ENCODE results near the gene ADRM1.

The ADRM1 gene

DNA sequence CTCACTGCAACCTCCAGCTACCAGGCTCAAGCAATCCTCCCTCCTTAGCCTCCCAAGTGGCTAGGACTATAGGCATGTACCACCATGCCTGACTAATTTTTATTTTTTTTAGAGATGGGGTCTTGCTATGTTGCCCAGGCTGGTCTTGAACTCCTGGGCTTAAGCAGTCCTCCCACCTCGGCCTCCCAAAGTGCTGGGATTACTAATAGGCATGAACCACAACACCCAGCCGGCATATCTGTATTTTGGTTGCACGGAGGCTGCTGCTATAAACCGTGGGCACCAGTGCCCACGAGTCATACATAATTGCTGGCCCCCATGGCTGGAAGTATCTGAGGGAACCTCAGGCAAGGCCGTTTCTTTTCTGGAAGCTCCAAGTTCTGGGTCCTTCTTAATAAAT lies 18.3 kb upstream of the ADRM1 start:
- no peak for TF ChIP-seq CTCF (IDR thresholded peaks at IDR 0.05; ENCODE audit: low read length, missing control alignments)
- DNase-seq (ENCODE audit: low read depth), result no peak
- H3K4me3 ChIP-seq (replicated peaks; ENCODE audit: low read depth, low read length), result no peak overlapping the region

- TF ChIP-seq CTCF (IDR thresholded peaks at IDR 0.05; ENCODE audit: low read length, missing control alignments), result no peak
- no peak overlapping the region for H3K4me3 ChIP-seq (replicated peaks; ENCODE audit: low read depth, low read length)
- DNase-seq (ENCODE audit: low read depth), result no peak
These were observed 17.6 kb upstream of the ADRM1 start for GRCh38 chr20:62285151-62285550.

- no peak for DNase-seq (ENCODE audit: low read depth)
- no peak overlapping the region for H3K4me3 ChIP-seq (replicated peaks; ENCODE audit: low read depth, low read length)
- no peak for TF ChIP-seq CTCF (IDR thresholded peaks at IDR 0.05; ENCODE audit: low read length, missing control alignments)
These were observed 17.1 kb upstream of the ADRM1 start for GRCh38 chr20:62285722-62286121.

DNA sequence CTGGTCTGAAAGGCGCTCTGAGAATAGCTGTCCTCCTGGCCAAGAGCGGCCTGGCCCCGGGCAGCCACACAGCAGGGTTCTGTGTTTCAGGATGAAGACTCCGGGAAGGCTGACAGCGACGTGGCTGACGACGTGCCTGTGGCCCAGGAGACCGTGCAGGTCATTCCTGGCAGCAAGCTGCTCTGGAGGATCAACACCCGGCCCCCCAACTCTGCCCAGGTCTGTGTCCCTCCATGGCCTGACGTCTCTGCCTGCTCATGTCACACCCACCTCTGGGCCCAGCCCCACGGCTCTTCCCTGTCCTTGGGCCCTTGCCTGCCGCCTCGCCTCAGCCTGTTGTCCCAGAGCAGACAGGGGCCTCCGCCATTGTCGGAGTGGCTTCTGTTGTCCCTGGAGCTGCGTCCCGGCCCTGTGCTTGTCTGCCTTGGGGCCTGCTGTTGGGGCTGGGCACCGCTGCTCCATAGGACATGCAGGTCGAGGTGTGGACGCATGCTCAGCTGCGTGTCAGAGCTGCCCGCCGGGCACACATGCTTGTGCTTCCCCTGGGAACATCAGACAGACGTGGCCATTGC lies 16.2 kb upstream of the ADRM1 start:
- TF ChIP-seq CTCF (IDR thresholded peaks at IDR 0.05; ENCODE audit: low read length, missing control alignments), result no peak
- H3K4me3 ChIP-seq (replicated peaks; ENCODE audit: low read depth, low read length), result no peak overlapping the region
- no peak for DNase-seq (ENCODE audit: low read depth)

- TF ChIP-seq CTCF (IDR thresholded peaks at IDR 0.05; ENCODE audit: low read length, missing control alignments), result no peak
- no peak for DNase-seq (ENCODE audit: low read depth)
- H3K4me3 ChIP-seq (replicated peaks; ENCODE audit: low read depth, low read length), result no peak overlapping the region
These were observed 15.7 kb upstream of the ADRM1 start for GRCh38 chr20:62287129-62287528.

DNA sequence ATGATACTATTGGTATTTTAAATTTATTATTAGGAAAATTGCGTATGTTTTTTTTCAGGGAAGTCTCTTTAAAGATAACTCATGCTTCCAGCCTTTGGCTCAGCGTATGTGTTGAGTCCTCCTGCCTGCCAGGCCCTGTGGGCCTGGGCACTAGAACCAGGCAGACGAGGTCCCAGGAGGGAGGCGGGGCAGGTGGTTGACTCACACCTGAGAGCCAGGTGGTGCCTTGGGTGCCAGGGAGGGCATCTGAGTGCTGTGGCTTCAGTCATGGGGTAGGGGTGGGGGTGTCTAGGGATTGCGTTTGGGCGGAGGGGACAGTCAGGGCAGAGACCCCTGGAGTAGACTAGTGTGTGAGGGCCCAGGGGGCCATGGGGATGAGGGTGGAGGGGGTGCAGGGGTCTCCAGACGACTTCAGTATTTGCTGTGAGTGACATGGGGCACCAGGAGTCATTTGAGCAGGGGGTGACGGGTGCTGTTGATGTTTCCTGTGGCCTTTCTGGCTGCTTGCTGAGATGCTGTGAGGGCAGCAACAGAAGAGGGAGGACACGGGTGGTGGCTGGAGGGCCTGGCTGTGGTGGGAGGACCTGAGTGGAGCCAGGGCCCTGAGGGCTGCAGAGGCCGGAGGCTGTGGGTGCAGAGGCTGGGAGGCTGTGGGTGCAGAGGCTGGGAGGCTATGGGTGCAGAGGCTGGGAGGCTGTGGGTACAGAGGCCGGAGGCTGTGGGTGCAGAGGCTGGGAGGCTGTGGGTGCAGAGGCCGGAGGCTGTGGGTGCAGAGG lies 14.8 kb upstream of the ADRM1 start:
- no peak for DNase-seq (ENCODE audit: low read depth)
- no peak for TF ChIP-seq CTCF (IDR thresholded peaks at IDR 0.05; ENCODE audit: low read length, missing control alignments)

More for the DNA sequence above, 14.8 kb upstream of the ADRM1 start:
- H3K4me3 ChIP-seq (replicated peaks; ENCODE audit: low read depth, low read length), result no peak overlapping the region
